Smooth muscle cell (in vitro differentiated cells): ENCODE results near the gene POPDC3. TPM values are rescaled to one million over a fixed set of nuclear protein-coding genes. Genes with fewer than 3 reads are reported as not detected.

Source experiments
- DNase-seq: peaks from one replicate; lab custom pipeline; 2025; ENCODE audit not compliant: unreplicated experiment; lab: John Stamatoyannopoulos, UW
- H2AFZ ChIP-seq: fragments of 200-600 bp; sonication (generic); 2 replicates; pipeline ENCODE4 v1.6.0; 2016; ENCODE audit warnings: antibody characterized with exemption, low read depth, mild to moderate bottlenecking
- H3F3A ChIP-seq: fragments of 200-600 bp; sonication (generic); 2 replicates; pipeline ENCODE4 v1.6.0; 2017; ENCODE audit warnings: antibody characterized with exemption, low read depth
- H3K27ac ChIP-seq: fragments of 200-600 bp; sonication (generic); 2 replicates; pipeline ENCODE4 v1.5.1; 2016; ENCODE audit warnings: low read depth, mild to moderate bottlenecking
- H3K27me3 ChIP-seq: fragments of 200-600 bp; sonication (generic); 2 replicates; pipeline ENCODE4 v1.6.1; 2016; ENCODE audit warnings: low read depth, mild to moderate bottlenecking
- H3K36me3 ChIP-seq: fragments of 200-600 bp; sonication (generic); 2 replicates; pipeline ENCODE4 v1.5.1; 2016; ENCODE audit warnings: low read depth
- H3K4me1 ChIP-seq: fragments of 200-600 bp; sonication (generic); 2 replicates; pipeline ENCODE4 v1.5.1; 2016; ENCODE audit warnings: low read depth
- H3K4me2 ChIP-seq: fragments of 200-600 bp; sonication (generic); 2 replicates; pipeline ENCODE4 v1.6.0; 2016; ENCODE audit warnings: mild to moderate bottlenecking
- H3K4me3 ChIP-seq: fragments of 200-600 bp; sonication (generic); 2 replicates; pipeline ENCODE4 v1.5.1; 2016; ENCODE audit warnings: mild to moderate bottlenecking
- H3K79me2 ChIP-seq: fragments of 200-600 bp; sonication (generic); 2 replicates; pipeline ENCODE4 v1.6.0; 2016; ENCODE audit warnings: low read depth, mild to moderate bottlenecking
- H3K9ac ChIP-seq: fragments of 200-600 bp; sonication (generic); 2 replicates; pipeline ENCODE4 v1.6.0; 2016; ENCODE audit warnings: low read depth
- H3K9me3 ChIP-seq: fragments of 200-600 bp; sonication (generic); replicated peaks from 2 replicates; pipeline ENCODE4 v1.5.1; 2016; ENCODE audit warnings: low read depth
- H4K20me1 ChIP-seq: fragments of 200-600 bp; sonication (generic); 2 replicates; pipeline ENCODE4 v1.6.0; 2016; ENCODE audit warnings: low read depth
- WGBS: methylation state at CpG from one replicate; pipeline ENCODE4 v1.1.7; 2016; ENCODE audit warnings: low lambda C conversion rate; 5-methylcytosine and 5-hydroxymethylcytosine counted together
- polyA plus RNA-seq: library from polyadenylated mRNA; unstranded; fragments of >200 nt; fragmentation: Nextera tagmentation; extraction: Ambion mirVana; gene quantifications from 2 replicates; pipeline ENCODE4 v1.2.1, GENCODE V29; 2016
- total RNA-seq: library from RNA; depleted of rRNA; stranded (reverse); fragments of >200 nt; gene quantifications from 2 replicates; pipeline ENCODE4 v1.2.3, GENCODE V29; 2014
- TF ChIP-seq, protein P1 (sequence below): fragments of 200-600 bp; sonication (generic); IDR thresholded peaks from 2 replicates; pipeline ENCODE4 v1.5.1; 2017; ENCODE audit warnings: borderline replicate concordance, mild to moderate bottlenecking, antibody characterized with exemption; ENCODE audit not compliant: insufficient read depth, poor library complexity, severe bottlenecking

POPDC3 gene
- total and polyA plus RNA-seq, 2 experiments from 2014 or later = 1.0 to 5.0 TPM

- Histone ChIP-seq H3K27ac (no peak overlapping the region), H3K4me3 (no peak overlapping the region), H3K4me1 (peaks cover 5% of the 10 kb centered on the region), H3K27me3 (no peaks in the 10 kb centered on the region), H3K4me2 (no peak overlapping the region), H3K36me3 (no peaks in the 10 kb centered on the region), H3K79me2 (no peaks in the 10 kb centered on the region), H3K9ac (no peak overlapping the region), H3K9me3 (no peaks in the 10 kb centered on the region), H3F3A (no peaks in the 10 kb centered on the region), H4K20me1 (no peaks in the 10 kb centered on the region), H2AFZ (no peak overlapping the region)
- TF ChIP-seq, protein P1, sequence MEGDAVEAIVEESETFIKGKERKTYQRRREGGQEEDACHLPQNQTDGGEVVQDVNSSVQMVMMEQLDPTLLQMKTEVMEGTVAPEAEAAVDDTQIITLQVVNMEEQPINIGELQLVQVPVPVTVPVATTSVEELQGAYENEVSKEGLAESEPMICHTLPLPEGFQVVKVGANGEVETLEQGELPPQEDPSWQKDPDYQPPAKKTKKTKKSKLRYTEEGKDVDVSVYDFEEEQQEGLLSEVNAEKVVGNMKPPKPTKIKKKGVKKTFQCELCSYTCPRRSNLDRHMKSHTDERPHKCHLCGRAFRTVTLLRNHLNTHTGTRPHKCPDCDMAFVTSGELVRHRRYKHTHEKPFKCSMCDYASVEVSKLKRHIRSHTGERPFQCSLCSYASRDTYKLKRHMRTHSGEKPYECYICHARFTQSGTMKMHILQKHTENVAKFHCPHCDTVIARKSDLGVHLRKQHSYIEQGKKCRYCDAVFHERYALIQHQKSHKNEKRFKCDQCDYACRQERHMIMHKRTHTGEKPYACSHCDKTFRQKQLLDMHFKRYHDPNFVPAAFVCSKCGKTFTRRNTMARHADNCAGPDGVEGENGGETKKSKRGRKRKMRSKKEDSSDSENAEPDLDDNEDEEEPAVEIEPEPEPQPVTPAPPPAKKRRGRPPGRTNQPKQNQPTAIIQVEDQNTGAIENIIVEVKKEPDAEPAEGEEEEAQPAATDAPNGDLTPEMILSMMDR = no peak
- DNase-seq = no peak
Observed at GRCh38 chr6:105214668-105215067, 34.9 kb upstream of the POPDC3 start.

- H3K36me3 ChIP-seq = no peaks in the 10 kb centered on the region
- H3K4me1 ChIP-seq = peaks cover 5% of the 10 kb centered on the region
- no peak for DNase-seq
- no peak overlapping the region for H3K9ac ChIP-seq
- H3K4me3 ChIP-seq = no peak overlapping the region
- no peaks in the 10 kb centered on the region for H3K79me2 ChIP-seq
- H3K9me3 ChIP-seq = no peaks in the 10 kb centered on the region
- H3K4me2 ChIP-seq = no peak overlapping the region
- no peaks in the 10 kb centered on the region for H4K20me1 ChIP-seq
- H3K27me3 ChIP-seq = no peaks in the 10 kb centered on the region
- no peak overlapping the region for H3K27ac ChIP-seq
- no peaks in the 10 kb centered on the region for H3F3A ChIP-seq
- no peak overlapping the region for H2AFZ ChIP-seq
- TF ChIP-seq, protein P1 = no peak
Observed at GRCh38 chr6:105213272-105213671, 33.5 kb upstream of the POPDC3 start.

DNA sequence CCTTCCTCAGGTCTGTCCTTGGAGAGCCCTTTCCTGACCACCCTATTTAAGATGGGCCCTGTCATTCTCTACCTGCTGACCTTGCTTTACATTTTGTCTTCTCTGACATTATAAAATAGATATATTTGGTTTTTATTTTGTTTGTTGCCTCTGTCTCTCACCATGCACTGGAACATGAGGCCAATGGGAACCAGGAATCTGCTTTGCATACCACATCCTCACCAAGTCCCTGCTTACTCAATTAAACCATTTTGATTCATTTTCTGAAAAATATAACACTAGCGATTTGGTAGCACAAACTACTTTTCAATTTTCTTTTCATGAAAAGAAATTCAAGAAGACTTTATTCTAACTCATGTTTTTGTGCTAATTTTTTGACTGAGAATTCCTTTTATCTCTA, 32.8 kb upstream of the POPDC3 start:
- Histone ChIP-seq H2AFZ (no peak overlapping the region), H3F3A (no peaks in the 10 kb centered on the region), H3K4me3 (no peak overlapping the region), H3K27ac (no peak overlapping the region), H3K4me1 (peaks cover 5% of the 10 kb centered on the region), H3K27me3 (no peaks in the 10 kb centered on the region), H4K20me1 (no peaks in the 10 kb centered on the region), H3K4me2 (no peak overlapping the region), H3K79me2 (no peaks in the 10 kb centered on the region), H3K36me3 (no peaks in the 10 kb centered on the region), H3K9ac (no peak overlapping the region), H3K9me3 (no peaks in the 10 kb centered on the region)
- no peak for DNase-seq
- WGBS = 92% methylated on average over 1 of the region's 1 CpG
- TF ChIP-seq, protein P1 = no peak

DNA sequence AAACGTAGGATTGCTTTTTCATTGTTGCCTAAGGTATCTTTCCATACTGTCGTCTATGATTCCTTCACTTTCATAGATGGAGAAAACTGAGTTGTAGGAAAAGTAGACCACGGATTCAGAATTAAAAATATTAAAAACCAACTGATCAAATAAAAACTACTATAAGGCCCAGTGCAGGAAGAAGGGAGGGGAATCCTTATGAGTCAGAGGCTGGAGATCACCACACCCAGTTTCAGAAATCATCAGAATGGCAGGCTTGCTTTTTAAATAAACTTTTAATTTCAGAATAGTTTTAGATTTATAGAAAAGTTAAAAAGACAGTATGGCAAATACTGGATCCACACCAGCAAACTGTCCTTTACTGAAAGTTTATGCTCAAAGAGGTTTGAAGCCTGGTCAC, 32.0 kb upstream of the POPDC3 start:
- Histone ChIP-seq H3K27me3 (no peaks in the 10 kb centered on the region), H3K9me3 (no peaks in the 10 kb centered on the region), H3K27ac (no peak overlapping the region), H3K79me2 (no peaks in the 10 kb centered on the region), H3K36me3 (no peaks in the 10 kb centered on the region), H3K9ac (no peak overlapping the region), H3K4me1 (peaks cover 5% of the 10 kb centered on the region), H4K20me1 (no peaks in the 10 kb centered on the region), H3K4me2 (no peak overlapping the region), H3K4me3 (no peak overlapping the region), H3F3A (no peaks in the 10 kb centered on the region), H2AFZ (no peak overlapping the region)
- WGBS = 94% methylated on average over 3 of the region's 3 CpGs
- TF ChIP-seq, protein P1 = no peak
- DNase-seq = no peak
